ENCODE data around the gene CAPN11. TPM values are rescaled to one million over a fixed set of nuclear protein-coding genes. Genes with fewer than 3 reads are reported as not detected.

CAPN11 gene
- total RNA-seq, 2 experiments from 2014 or later, result not detected

GRCh38 chr6:44198684-44199083 is 40.1 kb downstream of the CAPN11 start:
- Histone ChIP-seq H3K9me3 (ENCODE audit: low read length) (no peaks in the 10 kb centered on the region), H3K36me3 (ENCODE audit: insufficient read depth, low read length) (no peaks in the 10 kb centered on the region), H3K4me1 (ENCODE audit: insufficient read depth, low read length, poor library complexity, severe bottlenecking) (no peaks in the 10 kb centered on the region), H3K27ac (ENCODE audit: low read depth, low read length, poor library complexity, severe bottlenecking) (no peak overlapping the region), H3K79me2 (ENCODE audit: insufficient read depth, low read depth, low read length) (no peaks in the 10 kb centered on the region), H3K9me2 (ENCODE audit: insufficient read depth, low read length) (no peaks in the 10 kb centered on the region), H2AFZ (ENCODE audit: low read length) (no peak overlapping the region), H4K20me1 (ENCODE audit: insufficient read depth, low read length) (no peaks in the 10 kb centered on the region), H3K4me3 (ENCODE audit: low read depth, low read length, poor library complexity, severe bottlenecking) (no peak overlapping the region), H3K4me2 (ENCODE audit: low read length) (no peak overlapping the region)
- BruUV-seq (replicated peaks), result no TSS peak
- intact Hi-C loops (cut with micrococcal nuclease; ENCODE audit: unreplicated experiment), result no loop called here
- ChIA-PET CTCF (ENCODE audit: unreplicated experiment) (no interaction called here), POLR2A (interaction anchor here (0.6 to 0.7 kb wide), 2 partner anchors 26 to 70 kb away, joined by 3 read pairs; no protein-coding TSS in a partner anchor)
- no peak for DNase-seq (ENCODE audit: low spot score)
- TF ChIP-seq, protein P1, sequence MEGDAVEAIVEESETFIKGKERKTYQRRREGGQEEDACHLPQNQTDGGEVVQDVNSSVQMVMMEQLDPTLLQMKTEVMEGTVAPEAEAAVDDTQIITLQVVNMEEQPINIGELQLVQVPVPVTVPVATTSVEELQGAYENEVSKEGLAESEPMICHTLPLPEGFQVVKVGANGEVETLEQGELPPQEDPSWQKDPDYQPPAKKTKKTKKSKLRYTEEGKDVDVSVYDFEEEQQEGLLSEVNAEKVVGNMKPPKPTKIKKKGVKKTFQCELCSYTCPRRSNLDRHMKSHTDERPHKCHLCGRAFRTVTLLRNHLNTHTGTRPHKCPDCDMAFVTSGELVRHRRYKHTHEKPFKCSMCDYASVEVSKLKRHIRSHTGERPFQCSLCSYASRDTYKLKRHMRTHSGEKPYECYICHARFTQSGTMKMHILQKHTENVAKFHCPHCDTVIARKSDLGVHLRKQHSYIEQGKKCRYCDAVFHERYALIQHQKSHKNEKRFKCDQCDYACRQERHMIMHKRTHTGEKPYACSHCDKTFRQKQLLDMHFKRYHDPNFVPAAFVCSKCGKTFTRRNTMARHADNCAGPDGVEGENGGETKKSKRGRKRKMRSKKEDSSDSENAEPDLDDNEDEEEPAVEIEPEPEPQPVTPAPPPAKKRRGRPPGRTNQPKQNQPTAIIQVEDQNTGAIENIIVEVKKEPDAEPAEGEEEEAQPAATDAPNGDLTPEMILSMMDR (conservative IDR thresholded peaks at IDR 0.05; ENCODE audit: low read length), result no peak
- no peak for TF ChIP-seq EZH2phosphoT487 (IDR thresholded peaks at IDR 0.05; ENCODE audit: borderline replicate concordance, low read depth, low read length)

- no peak overlapping the region for H3K4me2 ChIP-seq (ENCODE audit: low read length)
- no peak for DNase-seq (ENCODE audit: low spot score)
- ChIA-PET CTCF (ENCODE audit: unreplicated experiment) (no interaction called here), POLR2A (interaction anchor here (1.1 kb wide), 1 partner anchor 12 kb away, joined by 3 read pairs; no protein-coding TSS in a partner anchor)
- intact Hi-C loops (cut with micrococcal nuclease; ENCODE audit: unreplicated experiment), result no loop called here
- no peaks in the 10 kb centered on the region for H4K20me1 ChIP-seq (ENCODE audit: insufficient read depth, low read length)
- no peak overlapping the region for H3K4me3 ChIP-seq (ENCODE audit: low read depth, low read length, poor library complexity, severe bottlenecking)
- H3K9me3 ChIP-seq (ENCODE audit: low read length), result no peaks in the 10 kb centered on the region
- H3K9me2 ChIP-seq (ENCODE audit: insufficient read depth, low read length), result no peaks in the 10 kb centered on the region
- TF ChIP-seq, protein P1 (conservative IDR thresholded peaks at IDR 0.05; ENCODE audit: low read length), result no peak
- no peak for TF ChIP-seq EZH2phosphoT487 (IDR thresholded peaks at IDR 0.05; ENCODE audit: borderline replicate concordance, low read depth, low read length)
- H3K36me3 ChIP-seq (ENCODE audit: insufficient read depth, low read length), result no peaks in the 10 kb centered on the region
- BruUV-seq (replicated peaks), result no TSS peak
- no peaks in the 10 kb centered on the region for H3K4me1 ChIP-seq (ENCODE audit: insufficient read depth, low read length, poor library complexity, severe bottlenecking)
- no peak overlapping the region for H2AFZ ChIP-seq (ENCODE audit: low read length)
- H3K27ac ChIP-seq (ENCODE audit: low read depth, low read length, poor library complexity, severe bottlenecking), result no peak overlapping the region
- H3K79me2 ChIP-seq (ENCODE audit: insufficient read depth, low read depth, low read length), result no peaks in the 10 kb centered on the region
These were observed 41.3 kb downstream of the CAPN11 start for GRCh38 chr6:44199883-44200282.

- no TSS peak for BruUV-seq (replicated peaks)
- Histone ChIP-seq H3K27ac (ENCODE audit: low read depth, low read length, poor library complexity, severe bottlenecking) (no peak overlapping the region), H3K9me2 (ENCODE audit: insufficient read depth, low read length) (no peaks in the 10 kb centered on the region), H4K20me1 (ENCODE audit: insufficient read depth, low read length) (no peaks in the 10 kb centered on the region), H3K79me2 (ENCODE audit: insufficient read depth, low read depth, low read length) (no peaks in the 10 kb centered on the region), H3K36me3 (ENCODE audit: insufficient read depth, low read length) (no peaks in the 10 kb centered on the region), H3K9me3 (ENCODE audit: low read length) (no peaks in the 10 kb centered on the region), H3K4me2 (ENCODE audit: low read length) (no peak overlapping the region), H2AFZ (ENCODE audit: low read length) (no peak overlapping the region), H3K4me3 (ENCODE audit: low read depth, low read length, poor library complexity, severe bottlenecking) (no peak overlapping the region), H3K4me1 (ENCODE audit: insufficient read depth, low read length, poor library complexity, severe bottlenecking) (peaks cover under 1% of the 10 kb centered on the region)
- intact Hi-C loops (cut with micrococcal nuclease; ENCODE audit: unreplicated experiment), result no loop called here
- no peak for TF ChIP-seq EZH2phosphoT487 (IDR thresholded peaks at IDR 0.05; ENCODE audit: borderline replicate concordance, low read depth, low read length)
- TF ChIP-seq, protein P1 (conservative IDR thresholded peaks at IDR 0.05; ENCODE audit: low read length), result no peak
- DNase-seq (ENCODE audit: low spot score), result no peak
- ChIA-PET CTCF (ENCODE audit: unreplicated experiment) (no interaction called here), POLR2A (no interaction called here)
These were observed 42.6 kb downstream of the CAPN11 start for GRCh38 chr6:44201200-44201599.

Measured in OCI-LY7 (cell line).